PC-9 (cell line): Measurements from ENCODE around the gene MPC2. TPM values are rescaled to one million over a fixed set of nuclear protein-coding genes. Genes with fewer than 3 reads are reported as not detected.

ENCODE experiments used
- BruUV-seq: library from RNA; stranded (reverse); fragments of 400-500 nt; replicated peaks from 2 replicates; lab custom pipeline; 2021; lab: Mats Ljungman, UMichigan
- CTCF ChIA-PET: fragments of 300-600 bp; sonication (Branson Sonifier 250); formaldehyde crosslinking; loops from one replicate; lab custom pipeline; 2022; ENCODE audit warnings: antibody characterized with exemption; lab: Charles Lee
- POLR2A ChIA-PET: fragments of 300-600 bp; sonication (Branson Sonifier 250); formaldehyde crosslinking; loops from one replicate; lab custom pipeline; 2022; ENCODE audit warnings: antibody characterized with exemption; ENCODE audit not compliant: unreplicated experiment; lab: Charles Lee
- DNase-seq, 2 experiments: peaks; one replicate each; pipeline versions ENCODE4 v3.0.0 to v3.0.0-alpha.2; 2015 to 2022; ENCODE audit warnings: mixed read lengths in 1 of 2
- H2AFZ ChIP-seq: fragments of 200-600 bp; sonication (generic); 2 replicates; pipeline ENCODE4 v1.8.1; 2017; ENCODE audit warnings: antibody characterized with exemption
- H3F3A ChIP-seq: fragments of 200-600 bp; sonication (generic); 2 replicates; pipeline ENCODE4 v1.8.1; 2017; ENCODE audit warnings: antibody characterized with exemption, mild to moderate bottlenecking, low read depth; ENCODE audit not compliant: insufficient read depth
- H3K27ac ChIP-seq: fragments of 200-600 bp; sonication (generic); 2 replicates; pipeline ENCODE4 v1.6.1; 2016; ENCODE audit warnings: mixed run types
- H3K27me3 ChIP-seq: fragments of 200-600 bp; sonication (generic); 2 replicates; pipeline ENCODE4 v1.6.1; 2016; ENCODE audit warnings: low read depth, mixed run types; ENCODE audit not compliant: insufficient read depth
- H3K36me3 ChIP-seq: fragments of 200-600 bp; sonication (generic); 2 replicates; pipeline ENCODE4 v1.6.1; 2016; ENCODE audit warnings: low read depth, mixed run types
- H3K4me1 ChIP-seq: fragments of 200-600 bp; sonication (generic); replicated peaks from 2 replicates; pipeline ENCODE4 v1.6.1; 2016; ENCODE audit warnings: mixed run types; ENCODE audit not compliant: insufficient read depth
- H3K4me2 ChIP-seq: fragments of 200-600 bp; sonication (generic); 2 replicates; pipeline ENCODE4 v1.6.1; 2017; ENCODE audit warnings: mixed run types
- H3K4me3 ChIP-seq: fragments of 200-600 bp; sonication (generic); 2 replicates; pipeline ENCODE4 v1.6.1; 2016; ENCODE audit warnings: mixed run types
- H3K79me2 ChIP-seq: fragments of 200-600 bp; sonication (generic); 2 replicates; pipeline ENCODE4 v1.6.1; 2017; ENCODE audit warnings: low read depth, mixed run types
- H3K9me2 ChIP-seq: fragments of 200-600 bp; sonication (generic); 2 replicates; pipeline ENCODE4 v1.8.1; 2017; ENCODE audit warnings: mild to moderate bottlenecking; ENCODE audit not compliant: insufficient read depth
- H3K9me3 ChIP-seq: fragments of 200-600 bp; sonication (generic); 2 replicates; pipeline ENCODE4 v1.8.1; 2016; ENCODE audit warnings: low read depth; ENCODE audit not compliant: insufficient read depth
- H4K20me1 ChIP-seq: fragments of 200-600 bp; sonication (generic); 2 replicates; pipeline ENCODE4 v1.8.1; 2017; ENCODE audit not compliant: insufficient read depth
- EZH2 ChIP-seq: fragments of 200-600 bp; sonication (generic); IDR thresholded peaks from 2 replicates; pipeline ENCODE4 v1.8.0; 2017; ENCODE audit warnings: antibody characterized with exemption, low read depth
- intact Hi-C: fragments of 100-400 bp; cut with micrococcal nuclease; formaldehyde crosslinking; loops from one replicate; pipeline ENCODE4 v1.10.0; 2022; ENCODE audit not compliant: unreplicated experiment
- total RNA-seq: library from RNA; stranded (reverse); gene quantifications from 2 replicates; pipeline ENCODE4 v1.2.3, GENCODE V29; 2021
- TF ChIP-seq, protein P1 (sequence below): fragments of 200-600 bp; sonication (generic); conservative IDR thresholded peaks from 2 replicates; pipeline ENCODE4 v1.6.1; 2017; ENCODE audit warnings: mixed run types, antibody characterized with exemption, mild to moderate bottlenecking, moderate library complexity

MPC2 gene
- total RNA-seq, 1 experiment from 2014 or later, result 78.7 TPM

GRCh38 chr1:167927046-167927754 is 9.7 kb downstream of the MPC2 start:
- no peak overlapping the region for H2AFZ ChIP-seq

DNA sequence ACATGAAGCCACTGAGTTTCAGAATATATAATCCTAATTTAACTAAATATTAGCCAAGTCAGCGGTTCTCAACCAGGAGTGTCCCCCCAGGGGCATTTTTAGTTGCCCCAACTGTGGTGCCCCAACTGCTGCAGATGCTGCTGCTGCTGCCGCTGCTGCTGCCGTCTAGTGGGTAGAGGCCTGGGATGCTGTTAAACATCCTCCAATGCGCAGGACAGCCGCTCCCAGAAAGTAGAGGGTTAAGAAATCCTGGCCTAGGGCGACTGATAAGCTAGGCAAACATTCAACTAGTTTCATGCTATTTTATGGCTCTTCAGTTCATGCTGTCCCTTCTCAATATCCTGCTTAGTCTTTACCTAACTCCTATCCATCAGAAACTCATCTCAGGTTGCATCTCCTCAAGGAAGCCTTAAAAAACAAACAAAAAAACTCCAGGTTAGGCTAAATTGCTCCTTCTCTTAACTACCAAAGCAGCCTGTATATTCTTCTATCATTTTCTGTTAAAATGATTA is 10.3 kb downstream of the MPC2 start:
- H3K79me2 ChIP-seq, result peaks cover 32% of the 10 kb centered on the region
- no peak overlapping the region for H3K27ac ChIP-seq
- BruUV-seq, result no TSS peak
- H3F3A ChIP-seq, result peaks cover 26% of the 10 kb centered on the region
- CTCF ChIA-PET, result no interaction called here
- H3K4me1 ChIP-seq, result peaks cover 32% of the 10 kb centered on the region
- no peaks in the 10 kb centered on the region for H3K9me2 ChIP-seq
- H3K9me3 ChIP-seq, result no peaks in the 10 kb centered on the region
- no peaks in the 10 kb centered on the region for H3K27me3 ChIP-seq
- H2AFZ ChIP-seq, result no peak overlapping the region
- no peaks in the 10 kb centered on the region for H4K20me1 ChIP-seq
- POLR2A ChIA-PET, result no interaction called here
- no peak for TF ChIP-seq EZH2
- TF ChIP-seq, protein P1, sequence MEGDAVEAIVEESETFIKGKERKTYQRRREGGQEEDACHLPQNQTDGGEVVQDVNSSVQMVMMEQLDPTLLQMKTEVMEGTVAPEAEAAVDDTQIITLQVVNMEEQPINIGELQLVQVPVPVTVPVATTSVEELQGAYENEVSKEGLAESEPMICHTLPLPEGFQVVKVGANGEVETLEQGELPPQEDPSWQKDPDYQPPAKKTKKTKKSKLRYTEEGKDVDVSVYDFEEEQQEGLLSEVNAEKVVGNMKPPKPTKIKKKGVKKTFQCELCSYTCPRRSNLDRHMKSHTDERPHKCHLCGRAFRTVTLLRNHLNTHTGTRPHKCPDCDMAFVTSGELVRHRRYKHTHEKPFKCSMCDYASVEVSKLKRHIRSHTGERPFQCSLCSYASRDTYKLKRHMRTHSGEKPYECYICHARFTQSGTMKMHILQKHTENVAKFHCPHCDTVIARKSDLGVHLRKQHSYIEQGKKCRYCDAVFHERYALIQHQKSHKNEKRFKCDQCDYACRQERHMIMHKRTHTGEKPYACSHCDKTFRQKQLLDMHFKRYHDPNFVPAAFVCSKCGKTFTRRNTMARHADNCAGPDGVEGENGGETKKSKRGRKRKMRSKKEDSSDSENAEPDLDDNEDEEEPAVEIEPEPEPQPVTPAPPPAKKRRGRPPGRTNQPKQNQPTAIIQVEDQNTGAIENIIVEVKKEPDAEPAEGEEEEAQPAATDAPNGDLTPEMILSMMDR, result no peak
- intact Hi-C loops, result no loop called here
- DNase-seq, result no peak
- no peak overlapping the region for H3K4me3 ChIP-seq
- H3K4me2 ChIP-seq, result no peak overlapping the region
- peaks cover 3% of the 10 kb centered on the region; the same call in 1 of the 2 replicates for H3K36me3 ChIP-seq

More at GRCh38 chr1:167927046-167927754, 9.7 kb downstream of the MPC2 start:
- no TSS peak for BruUV-seq
- no peak overlapping the region for H3K4me3 ChIP-seq
- intact Hi-C loops, result no loop called here
- peaks cover 26% of the 10 kb centered on the region for H3K4me1 ChIP-seq
- no peak overlapping the region for H3K4me2 ChIP-seq
- peaks cover 22% of the 10 kb centered on the region for H3F3A ChIP-seq
- POLR2A ChIA-PET, result interaction anchor here (0.5 kb wide), 1 partner anchor 708 kb away, joined by 4 read pairs; no protein-coding TSS in a partner anchor
- H3K9me3 ChIP-seq, result no peaks in the 10 kb centered on the region
- CTCF ChIA-PET, result interaction anchor here (0.7 kb wide), 1 partner anchor 1187 kb away, joined by 6 read pairs; no protein-coding TSS in a partner anchor
- no peak overlapping the region for H3K27ac ChIP-seq
- TF ChIP-seq, protein P1, result no peak
- TF ChIP-seq EZH2, result no peak
- no peaks in the 10 kb centered on the region for H3K27me3 ChIP-seq
- DNase-seq, result no peak
- H3K9me2 ChIP-seq, result no peaks in the 10 kb centered on the region
- H4K20me1 ChIP-seq, result no peaks in the 10 kb centered on the region
- H3K36me3 ChIP-seq, result peaks cover 3% of the 10 kb centered on the region; the same call in 1 of the 2 replicates
- peaks cover 36% of the 10 kb centered on the region for H3K79me2 ChIP-seq

- H3F3A ChIP-seq, result peaks cover 26% of the 10 kb centered on the region
- peaks cover 3% of the 10 kb centered on the region; the same call in 1 of the 2 replicates for H3K36me3 ChIP-seq
- peaks cover 23% of the 10 kb centered on the region for H3K79me2 ChIP-seq
- ChIA-PET CTCF (no interaction called here), POLR2A (no interaction called here)
- H2AFZ ChIP-seq, result no peak overlapping the region
- no peak overlapping the region for H3K27ac ChIP-seq
- no peaks in the 10 kb centered on the region for H3K9me3 ChIP-seq
- BruUV-seq, result no TSS peak
- no peak overlapping the region for H3K4me3 ChIP-seq
- H3K4me1 ChIP-seq, result peaks cover 35% of the 10 kb centered on the region
- H4K20me1 ChIP-seq, result no peaks in the 10 kb centered on the region
- no peak for DNase-seq
- intact Hi-C loops, result no loop called here
- H3K4me2 ChIP-seq, result no peak overlapping the region
- H3K27me3 ChIP-seq, result no peaks in the 10 kb centered on the region
- no peak for TF ChIP-seq EZH2
- TF ChIP-seq, protein P1, result no peak
- H3K9me2 ChIP-seq, result no peaks in the 10 kb centered on the region
Measured at GRCh38 chr1:167924543-167925231, 12.2 kb downstream of the MPC2 start.
